Upper lobe of left lung (tissue), 4 donors: Measurements from ENCODE around the gene TPM2.

Experiments used
- CTCF ChIP-seq, 6 experiments: fragments of 450-650 bp in 4 of 6; fragments of 200-600 bp in 2 of 6; sonication (generic) in 2 of 6; IDR thresholded peaks; one replicate each; pipeline ENCODE4 v1.5.1; 2016 to 2019; ENCODE audit warnings: antibody characterized with exemption in 6 of 6
- EP300 ChIP-seq, 4 donors: sonication (generic); formaldehyde crosslinking; IDR thresholded peaks; one replicate each; pipeline ENCODE4 v1.5.1; 2017; ENCODE audit warnings: antibody characterized with exemption in 4 of 4, control low read depth in 2 of 4
- POLR2A ChIP-seq, 4 donors: fragments of 450-650 bp; IDR thresholded peaks; one replicate each; pipeline ENCODE4 v1.5.1; 2016 to 2017; ENCODE audit warnings: antibody characterized with exemption in 4 of 4, mild to moderate bottlenecking in 2 of 4
- POLR2AphosphoS5 ChIP-seq, 2 donors: sonication (generic); formaldehyde crosslinking; IDR thresholded peaks; one replicate each; pipeline ENCODE4 v1.5.1; 2017; ENCODE audit warnings: antibody characterized with exemption in 2 of 2

- no peak for TF ChIP-seq CTCF (IDR thresholded peaks at IDR 0.05)
- TF ChIP-seq POLR2AphosphoS5 (IDR thresholded peaks at IDR 0.05), result no peak
- no peak for TF ChIP-seq EP300 (IDR thresholded peaks at IDR 0.05)
- no peak for TF ChIP-seq POLR2A (IDR thresholded peaks at IDR 0.05)
Measured at GRCh38 chr9:35684921-35685320, 4.8 kb downstream of the TPM2 start.
